Skeletal muscle satellite cell (primary cell): ENCODE data around the gene CDC42BPB.

Experiments
- H3K27me3 ChIP-seq: 2 replicates; pipeline ENCODE4 v1.7.0; 2013; ENCODE audit warnings: low read length; ENCODE audit not compliant: control insufficient read depth, insufficient read depth
- H3K36me3 ChIP-seq: 2 replicates; pipeline ENCODE4 v1.7.0; 2013; ENCODE audit warnings: mild to moderate bottlenecking, control low read depth, low read length; ENCODE audit not compliant: insufficient read depth
- H3K4me1 ChIP-seq: 2 replicates; pipeline ENCODE4 v1.7.0; 2013; ENCODE audit warnings: low read length; ENCODE audit not compliant: control insufficient read depth, insufficient read depth
- H3K4me2 ChIP-seq: 2 replicates; pipeline ENCODE4 v1.7.0; 2013; ENCODE audit warnings: mild to moderate bottlenecking, low read length
- H3K4me3 ChIP-seq: 2 replicates; pipeline ENCODE4 v1.7.0; 2013; ENCODE audit warnings: low read length
- H3K9ac ChIP-seq: 2 replicates; pipeline ENCODE4 v1.7.0; 2013; ENCODE audit warnings: mild to moderate bottlenecking, low read depth, low read length, moderate library complexity
- H3K9me3 ChIP-seq: replicated peaks from 2 replicates; pipeline ENCODE4 v1.7.0; 2013; ENCODE audit warnings: mild to moderate bottlenecking, control low read depth, low read length

Gene CDC42BPB

GRCh38 chr14:102940729-102941362, 116.5 kb downstream of the CDC42BPB start:
- Histone ChIP-seq H3K9ac (no peak overlapping the region), H3K4me1 (no peaks in the 10 kb centered on the region), H3K9me3 (no peaks in the 10 kb centered on the region), H3K27me3 (no peaks in the 10 kb centered on the region), H3K36me3 (peaks cover 87% of the 10 kb centered on the region), H3K4me3 (no peak overlapping the region), H3K4me2 (no peak overlapping the region)

DNA sequence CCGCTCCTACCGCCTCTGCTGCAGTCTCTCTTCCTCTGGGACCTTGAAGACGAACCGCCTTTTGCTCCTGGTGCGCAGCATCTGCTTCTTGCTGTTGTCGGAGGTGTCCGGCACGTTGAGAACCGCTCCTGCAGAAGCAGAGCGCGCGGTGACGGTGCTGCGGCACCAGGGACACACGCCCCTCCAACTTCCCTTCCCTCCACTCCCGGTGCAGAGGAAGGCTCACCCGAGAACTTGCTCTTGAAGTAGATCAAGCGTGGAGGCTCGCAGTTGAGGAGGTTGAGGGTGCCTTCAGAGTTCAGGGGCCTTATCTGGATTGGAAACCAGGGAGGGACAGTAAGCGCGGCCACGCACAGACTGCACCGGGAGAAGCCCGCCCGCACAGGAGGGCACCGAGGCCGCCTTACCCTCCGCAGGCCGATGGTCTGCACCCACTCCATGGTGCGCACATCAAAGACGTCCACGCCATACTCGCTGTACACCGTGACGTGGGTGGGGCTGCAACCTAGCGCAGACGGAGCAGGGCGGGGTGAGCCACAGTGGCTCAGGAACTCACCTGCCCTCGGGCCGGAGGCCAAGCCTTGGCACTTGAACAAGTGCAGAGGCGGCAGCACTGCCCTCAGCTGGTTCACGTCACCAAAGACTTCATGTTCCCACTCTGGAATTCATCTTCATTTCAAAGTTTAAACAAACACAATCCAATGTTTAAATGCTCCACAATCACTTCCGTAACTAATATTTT, 117.4 kb downstream of the CDC42BPB start:
- Histone ChIP-seq H3K27me3 (no peaks in the 10 kb centered on the region), H3K9ac (no peak overlapping the region), H3K36me3 (peaks cover 82% of the 10 kb centered on the region), H3K4me2 (no peak overlapping the region), H3K4me3 (no peak overlapping the region), H3K4me1 (no peaks in the 10 kb centered on the region), H3K9me3 (no peaks in the 10 kb centered on the region)

GRCh38 chr14:102939329-102939728, 118.0 kb downstream of the CDC42BPB start:
- Histone ChIP-seq H3K27me3 (no peaks in the 10 kb centered on the region), H3K4me1 (no peaks in the 10 kb centered on the region), H3K9me3 (no peaks in the 10 kb centered on the region), H3K36me3 (peaks cover 77% of the 10 kb centered on the region), H3K4me3 (no peak overlapping the region), H3K4me2 (no peak overlapping the region), H3K9ac (no peak overlapping the region)

DNA sequence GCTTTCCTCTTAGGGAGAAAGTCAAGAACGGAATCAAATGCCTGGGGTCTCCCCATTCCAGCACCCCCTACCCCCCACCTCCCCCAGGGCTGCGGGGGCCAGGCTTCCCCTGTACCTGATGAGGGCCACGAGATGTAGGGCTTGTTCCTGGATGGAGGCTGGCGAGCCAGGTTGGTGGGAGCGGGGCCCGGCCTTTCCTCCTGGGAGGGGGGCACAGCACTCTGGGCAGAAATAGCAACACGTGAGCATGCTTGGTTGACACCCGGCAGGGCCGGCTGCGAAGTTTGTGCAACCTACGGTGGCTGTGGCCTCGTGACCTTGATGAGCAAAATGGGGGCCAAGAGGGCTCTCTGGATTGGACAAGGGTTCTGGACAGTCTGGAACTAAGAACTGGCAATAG, 119.2 kb downstream of the CDC42BPB start:
- H3K4me2 ChIP-seq = no peak overlapping the region
- H3K4me3 ChIP-seq = no peak overlapping the region
- H3K9ac ChIP-seq = no peak overlapping the region
- H3K9me3 ChIP-seq = no peaks in the 10 kb centered on the region
- H3K27me3 ChIP-seq = no peaks in the 10 kb centered on the region
- H3K36me3 ChIP-seq = peaks cover 73% of the 10 kb centered on the region
- no peaks in the 10 kb centered on the region for H3K4me1 ChIP-seq

- H3K36me3 ChIP-seq = peaks cover 72% of the 10 kb centered on the region
- H3K9me3 ChIP-seq = no peaks in the 10 kb centered on the region
- no peak overlapping the region for H3K9ac ChIP-seq
- no peaks in the 10 kb centered on the region for H3K4me1 ChIP-seq
- no peak overlapping the region for H3K4me3 ChIP-seq
- no peaks in the 10 kb centered on the region for H3K27me3 ChIP-seq
- no peak overlapping the region for H3K4me2 ChIP-seq
Observed at GRCh38 chr14:102937331-102938175, 119.8 kb downstream of the CDC42BPB start.

GRCh38 chr14:102935756-102936155, 121.6 kb downstream of the CDC42BPB start:
- Histone ChIP-seq H3K36me3 (peaks cover 64% of the 10 kb centered on the region), H3K4me2 (no peak overlapping the region), H3K4me3 (no peak overlapping the region), H3K9me3 (no peaks in the 10 kb centered on the region), H3K4me1 (peaks cover 7% of the 10 kb centered on the region), H3K27me3 (peaks cover 3% of the 10 kb centered on the region), H3K9ac (no peak overlapping the region)

DNA sequence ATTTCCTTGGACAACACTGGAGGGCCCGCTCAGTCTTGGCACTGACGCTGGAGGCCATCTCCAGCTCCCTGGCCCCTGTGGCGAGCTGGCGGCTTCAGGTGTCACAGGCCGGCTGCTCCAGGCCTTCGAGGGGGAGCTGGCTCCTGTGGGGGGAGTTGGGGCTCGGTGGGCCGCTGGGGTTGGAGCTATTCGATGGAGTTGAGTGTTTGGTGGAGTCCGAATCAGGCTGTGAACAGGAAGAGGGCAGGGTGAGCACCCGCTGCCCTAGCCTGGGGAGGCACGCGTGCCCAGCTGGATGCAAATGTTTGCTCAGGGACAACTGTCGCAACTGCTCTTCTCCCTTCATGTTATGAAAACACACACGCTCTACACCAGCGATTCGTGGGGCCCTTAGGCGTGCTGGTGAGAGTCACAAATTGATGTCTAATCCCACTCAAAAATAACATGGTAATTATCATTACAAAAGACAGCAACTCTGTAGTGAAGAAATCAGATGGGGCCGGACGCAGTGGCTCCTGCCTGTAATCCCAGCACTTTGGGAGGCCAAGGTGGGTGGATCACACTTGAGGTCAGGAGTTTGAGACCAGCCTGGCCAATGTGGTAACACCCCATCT, 123.6 kb downstream of the CDC42BPB start:
- Histone ChIP-seq H3K9me3 (no peaks in the 10 kb centered on the region), H3K4me2 (no peak overlapping the region), H3K4me3 (no peak overlapping the region), H3K36me3 (peaks cover 47% of the 10 kb centered on the region), H3K4me1 (peaks cover 18% of the 10 kb centered on the region), H3K27me3 (peaks cover 20% of the 10 kb centered on the region), H3K9ac (no peak overlapping the region)

DNA sequence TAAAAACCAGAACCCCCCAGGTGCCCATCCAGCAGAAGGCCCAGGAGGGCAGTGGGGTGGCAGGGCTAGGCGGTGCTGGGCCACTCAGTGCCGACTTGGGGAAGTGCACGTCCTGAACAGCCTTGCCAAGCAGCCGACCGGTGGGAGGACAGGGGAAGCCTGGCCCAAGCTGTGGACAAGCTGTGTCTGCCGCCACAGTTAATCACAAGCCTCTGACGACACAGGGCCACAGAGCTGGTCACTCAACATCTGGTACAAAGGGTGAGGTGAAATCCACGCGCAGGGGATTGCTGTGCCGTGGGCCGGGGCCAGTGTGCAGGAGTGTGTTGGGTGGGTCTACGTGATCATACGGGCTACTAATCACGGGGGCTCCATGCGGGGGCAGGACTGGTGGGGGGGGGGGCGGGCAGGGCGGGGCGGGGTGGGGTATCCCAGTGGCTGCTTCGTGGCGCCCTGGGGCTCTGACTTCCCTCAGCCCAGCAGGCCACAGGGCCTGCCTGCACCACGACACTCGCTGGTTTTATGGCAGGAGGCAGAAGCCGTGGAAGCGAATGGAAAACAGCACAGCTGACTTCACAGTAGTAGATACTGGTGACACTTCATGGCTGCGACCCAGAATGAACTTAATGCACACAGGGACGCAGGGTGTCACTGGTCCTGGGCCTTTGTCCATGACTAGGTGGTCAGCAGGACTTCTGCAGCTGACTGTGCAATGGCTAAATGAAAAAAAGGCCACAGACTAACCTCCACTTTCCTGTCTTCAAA, 124.7 kb downstream of the CDC42BPB start:
- Histone ChIP-seq H3K9me3 (no peaks in the 10 kb centered on the region), H3K27me3 (peaks cover 30% of the 10 kb centered on the region), H3K4me1 (peaks cover 24% of the 10 kb centered on the region), H3K4me2 (no peak overlapping the region), H3K36me3 (peaks cover 37% of the 10 kb centered on the region), H3K4me3 (no peak overlapping the region), H3K9ac (no peak overlapping the region)

GRCh38 chr14:102931580-102932285, 125.6 kb downstream of the CDC42BPB start:
- Histone ChIP-seq H3K27me3 (peaks cover 36% of the 10 kb centered on the region), H3K4me3 (no peak overlapping the region), H3K4me2 (no peak overlapping the region), H3K36me3 (peaks cover 29% of the 10 kb centered on the region), H3K9me3 (no peaks in the 10 kb centered on the region), H3K9ac (no peak overlapping the region), H3K4me1 (peaks cover 24% of the 10 kb centered on the region)

DNA sequence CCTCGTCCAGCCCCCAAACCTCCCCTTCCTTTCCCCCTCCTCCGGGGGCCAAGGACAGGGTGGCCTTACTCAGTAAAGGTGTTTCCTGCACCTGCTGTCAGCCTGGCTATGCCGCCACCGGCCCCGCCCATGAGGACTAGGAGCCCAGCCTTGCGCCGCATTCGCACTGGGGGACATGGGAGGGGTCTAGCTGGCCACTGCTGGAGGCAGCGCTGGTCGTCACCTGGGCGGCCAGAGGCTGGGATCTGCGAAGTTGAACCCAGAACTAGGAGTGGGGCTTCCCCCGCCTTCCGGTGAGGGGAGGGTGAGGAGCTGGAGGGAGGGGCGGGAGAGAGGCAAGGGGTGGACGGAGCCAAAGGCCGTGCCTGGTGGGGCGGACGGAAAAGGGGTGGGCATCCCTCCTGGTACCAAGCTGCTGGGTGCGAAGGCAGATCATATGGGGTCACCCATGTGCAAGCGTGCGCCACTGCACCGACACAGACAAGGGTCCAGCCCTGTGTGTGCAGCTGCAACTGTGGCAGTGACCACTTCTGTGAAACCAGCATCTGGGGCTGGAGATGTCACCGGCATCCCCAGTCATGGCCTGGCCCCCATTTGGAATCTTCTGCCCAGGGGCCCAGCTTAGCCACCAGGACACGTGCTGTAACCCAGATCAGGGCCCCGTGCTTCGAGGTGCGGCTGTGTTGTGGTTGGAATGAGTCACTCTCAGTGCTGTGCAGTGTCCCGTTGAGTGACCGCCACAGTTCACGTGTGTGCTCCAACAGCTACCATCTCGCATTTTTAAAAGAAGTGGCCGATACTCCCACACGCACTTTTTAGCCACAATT, 126.4 kb downstream of the CDC42BPB start:
- no peak overlapping the region for H3K4me3 ChIP-seq
- H3K27me3 ChIP-seq = peaks cover 41% of the 10 kb centered on the region
- H3K9me3 ChIP-seq = no peaks in the 10 kb centered on the region
- peaks cover 24% of the 10 kb centered on the region for H3K4me1 ChIP-seq
- H3K9ac ChIP-seq = no peak overlapping the region
- no peak overlapping the region for H3K4me2 ChIP-seq
- peaks cover 25% of the 10 kb centered on the region for H3K36me3 ChIP-seq
